ENCODE data around the gene STRA6.

DNA sequence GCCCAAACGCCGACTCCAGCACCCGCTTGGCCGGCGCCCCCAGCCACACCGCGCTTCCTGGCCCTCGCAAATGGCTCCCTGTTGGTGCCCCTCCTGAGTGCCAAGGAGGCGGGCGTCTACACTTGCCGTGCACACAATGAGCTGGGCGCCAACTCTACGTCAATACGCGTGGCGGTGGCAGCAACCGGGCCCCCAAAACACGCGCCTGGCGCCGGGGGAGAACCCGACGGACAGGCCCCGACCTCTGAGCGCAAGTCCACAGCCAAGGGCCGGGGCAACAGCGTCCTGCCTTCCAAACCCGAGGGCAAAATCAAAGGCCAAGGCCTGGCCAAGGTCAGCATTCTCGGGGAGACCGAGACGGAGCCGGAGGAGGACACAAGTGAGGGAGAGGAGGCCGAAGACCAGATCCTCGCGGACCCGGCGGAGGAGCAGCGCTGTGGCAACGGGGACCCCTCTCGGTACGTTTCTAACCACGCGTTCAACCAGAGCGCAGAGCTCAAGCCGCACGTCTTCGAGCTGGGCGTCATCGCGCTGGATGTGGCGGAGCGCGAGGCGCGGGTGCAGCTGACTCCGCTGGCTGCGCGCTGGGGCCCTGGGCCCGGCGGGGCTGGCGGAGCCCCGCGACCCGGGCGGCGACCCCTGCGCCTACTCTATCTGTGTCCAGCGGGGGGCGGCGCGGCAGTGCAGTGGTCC lies 68.7 kb downstream of the STRA6 start:
- TF ChIP-seq, protein P1, sequence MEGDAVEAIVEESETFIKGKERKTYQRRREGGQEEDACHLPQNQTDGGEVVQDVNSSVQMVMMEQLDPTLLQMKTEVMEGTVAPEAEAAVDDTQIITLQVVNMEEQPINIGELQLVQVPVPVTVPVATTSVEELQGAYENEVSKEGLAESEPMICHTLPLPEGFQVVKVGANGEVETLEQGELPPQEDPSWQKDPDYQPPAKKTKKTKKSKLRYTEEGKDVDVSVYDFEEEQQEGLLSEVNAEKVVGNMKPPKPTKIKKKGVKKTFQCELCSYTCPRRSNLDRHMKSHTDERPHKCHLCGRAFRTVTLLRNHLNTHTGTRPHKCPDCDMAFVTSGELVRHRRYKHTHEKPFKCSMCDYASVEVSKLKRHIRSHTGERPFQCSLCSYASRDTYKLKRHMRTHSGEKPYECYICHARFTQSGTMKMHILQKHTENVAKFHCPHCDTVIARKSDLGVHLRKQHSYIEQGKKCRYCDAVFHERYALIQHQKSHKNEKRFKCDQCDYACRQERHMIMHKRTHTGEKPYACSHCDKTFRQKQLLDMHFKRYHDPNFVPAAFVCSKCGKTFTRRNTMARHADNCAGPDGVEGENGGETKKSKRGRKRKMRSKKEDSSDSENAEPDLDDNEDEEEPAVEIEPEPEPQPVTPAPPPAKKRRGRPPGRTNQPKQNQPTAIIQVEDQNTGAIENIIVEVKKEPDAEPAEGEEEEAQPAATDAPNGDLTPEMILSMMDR (IDR thresholded peaks at IDR 0.05; ENCODE audit: borderline replicate concordance, extremely low read depth, low read length, poor library complexity, severe bottlenecking), result no peak
- TF ChIP-seq EZH2 (IDR thresholded peaks at IDR 0.05; ENCODE audit: borderline replicate concordance, low read depth, low read length, severe bottlenecking), result no peak

All from DND-41 (cell line).